H7 (cell line): ENCODE measurements around the gene CASP7. TPM values are rescaled to one million over a fixed set of nuclear protein-coding genes. Genes with fewer than 3 reads are reported as not detected.

Source experiments
- DNase-seq: peaks from one replicate; pipeline ENCODE4 v3.0.0; 2012
- H3K27me3 ChIP-seq: 2 replicates; pipeline ENCODE4 v1.6.0; 2011; ENCODE audit warnings: mild to moderate bottlenecking, low read length; ENCODE audit not compliant: control insufficient read depth, insufficient read depth
- H3K36me3 ChIP-seq: replicated peaks from 2 replicates; pipeline ENCODE4 v1.5.1; 2011; ENCODE audit warnings: low read length; ENCODE audit not compliant: control insufficient read depth, insufficient read depth
- H3K4me3 ChIP-seq: 2 replicates; pipeline ENCODE4 v1.5.1; 2011; ENCODE audit warnings: low read depth, mild to moderate bottlenecking, control low read depth, low read length, moderate library complexity; ENCODE audit not compliant: insufficient read depth
- total RNA-seq: library from RNA; depleted of rRNA; stranded (reverse); fragments of >200 nt; shearing (Covaris generic); gene quantifications from 2 replicates; pipeline ENCODE4 v1.2.3, GENCODE V29; 2014; rRNA removed

The CASP7 gene
- total RNA-seq, result 4.9 and 6.9 TPM in 2 replicates

DNA sequence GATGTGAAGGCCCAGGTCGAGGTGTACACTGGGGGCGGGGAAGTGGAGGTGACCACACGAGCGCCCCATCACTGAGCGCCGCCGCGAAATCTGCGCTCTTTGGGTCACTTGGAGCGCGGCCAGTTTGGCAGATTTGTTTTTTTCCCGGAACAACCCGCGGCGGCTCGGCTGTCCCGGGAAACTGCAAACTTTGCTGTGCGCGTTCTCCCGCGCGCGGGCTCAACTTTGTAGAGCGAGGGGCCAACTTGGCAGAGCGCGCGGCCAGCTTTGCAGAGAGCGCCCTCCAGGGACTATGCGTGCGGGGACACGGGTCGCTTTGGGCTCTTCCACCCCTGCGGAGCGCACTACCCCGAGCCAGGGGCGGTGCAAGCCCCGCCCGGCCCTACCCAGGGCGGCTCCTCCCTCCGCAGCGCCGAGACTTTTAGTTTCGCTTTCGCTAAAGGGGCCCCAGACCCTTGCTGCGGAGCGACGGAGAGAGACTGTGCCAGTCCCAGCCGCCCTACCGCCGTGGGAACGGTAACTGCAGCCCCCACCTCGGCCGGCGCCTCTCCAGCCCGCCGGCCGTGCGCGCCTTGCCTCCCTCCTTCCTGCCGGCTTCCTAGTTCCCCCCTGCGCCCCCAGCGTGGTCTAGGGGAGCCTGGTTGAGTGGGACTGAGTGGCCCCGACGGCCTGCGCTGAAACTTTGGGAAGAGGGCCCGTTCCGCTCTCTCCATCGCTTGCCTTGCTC lies at the start of gene CASP7:
CASP7 (plus strand) TSS at position 450 of the 727 bp plus-strand sequence. CDS start 17,582 bp downstream, outside the sequence.
- Histone ChIP-seq H3K4me3 (peak within 1 kb of the TSS; percentile 87), H3K36me3 (no peaks in the 10 kb centered on the region), H3K27me3 (peaks cover 9% of the 10 kb centered on the region; the same call in 1 of the 2 replicates)
- peak; percentile 92 for DNase-seq

DNA sequence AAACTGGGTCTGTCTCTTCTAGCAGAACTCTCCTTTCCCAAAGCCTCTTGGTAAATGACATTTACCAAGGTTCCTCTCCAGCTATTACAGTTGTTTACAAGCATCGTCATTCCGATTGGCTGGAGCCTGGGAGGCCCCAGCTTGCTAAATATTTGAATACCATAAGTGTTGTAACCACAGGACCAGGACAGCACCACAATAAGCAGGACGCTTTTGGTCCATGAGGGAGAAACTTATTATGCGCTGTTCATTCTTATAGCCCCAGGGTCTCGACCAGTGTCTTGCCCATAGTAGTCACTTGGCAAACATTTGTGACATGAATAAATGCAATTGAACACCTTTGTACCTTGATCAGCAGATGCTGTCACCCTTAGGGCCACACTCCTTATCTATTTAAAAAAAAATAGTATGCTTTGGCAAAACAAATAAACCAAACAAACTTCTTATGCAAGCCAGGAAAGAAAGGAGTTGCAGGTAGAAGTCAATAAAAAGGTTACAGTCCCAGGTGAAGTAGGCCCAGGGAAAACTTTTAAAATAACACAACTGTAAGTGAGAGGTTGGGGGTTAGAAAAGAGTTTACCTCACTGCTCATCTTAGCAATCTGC lies 48.7 kb upstream of the CASP7 start:
- Histone ChIP-seq H3K36me3 (no peaks in the 10 kb centered on the region), H3K27me3 (no peaks in the 10 kb centered on the region), H3K4me3 (no peak overlapping the region)
- no peak for DNase-seq

- no peaks in the 10 kb centered on the region for H3K27me3 ChIP-seq
- no peak overlapping the region for H3K4me3 ChIP-seq
- no peaks in the 10 kb centered on the region for H3K36me3 ChIP-seq
- no peak for DNase-seq
Observed at GRCh38 chr10:113631684-113632367, 47.9 kb upstream of the CASP7 start.

DNA sequence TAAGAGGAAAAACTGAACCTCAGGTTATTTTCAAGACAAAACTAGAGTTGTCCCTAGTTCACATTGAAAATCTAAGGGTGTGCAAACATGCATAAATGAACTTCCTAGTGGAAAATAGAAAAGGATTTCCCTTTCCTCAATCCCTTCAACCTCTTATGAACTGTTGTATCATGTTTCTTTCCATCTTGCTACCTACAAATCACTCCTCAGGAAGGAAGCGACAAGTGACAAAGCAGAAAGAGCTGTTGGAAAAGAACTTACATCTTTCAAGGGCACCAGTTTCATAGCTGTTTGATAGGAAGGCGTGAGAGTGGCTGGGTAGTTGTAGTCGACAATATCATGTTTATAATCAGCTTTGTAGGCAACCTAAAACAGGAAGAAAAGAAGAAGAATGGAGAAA lies 39.7 kb upstream of the CASP7 start:
- Histone ChIP-seq H3K4me3 (no peak overlapping the region), H3K36me3 (no peaks in the 10 kb centered on the region), H3K27me3 (no peaks in the 10 kb centered on the region)
- DNase-seq, result no peak

DNA sequence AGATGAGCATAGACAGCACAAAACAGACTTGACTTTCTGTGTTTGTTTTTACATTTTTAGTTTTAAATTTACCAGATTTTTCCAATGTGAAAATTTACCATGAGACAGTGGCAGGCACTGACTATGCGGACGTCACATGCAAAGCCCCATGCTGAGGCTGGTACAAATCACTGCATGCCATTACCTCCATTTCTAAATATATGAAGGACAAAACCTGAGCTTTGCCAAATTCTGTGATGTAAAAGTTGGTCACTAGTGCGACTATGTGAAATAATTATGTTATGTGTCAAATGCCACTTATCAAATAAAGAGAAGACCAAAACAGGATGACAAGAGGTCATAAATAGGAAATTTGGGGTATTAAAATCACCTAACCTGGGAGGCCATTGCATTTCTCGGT lies 38.0 kb upstream of the CASP7 start:
- DNase-seq, result no peak
- no peaks in the 10 kb centered on the region for H3K27me3 ChIP-seq
- no peaks in the 10 kb centered on the region for H3K36me3 ChIP-seq
- H3K4me3 ChIP-seq, result no peak overlapping the region

DNA sequence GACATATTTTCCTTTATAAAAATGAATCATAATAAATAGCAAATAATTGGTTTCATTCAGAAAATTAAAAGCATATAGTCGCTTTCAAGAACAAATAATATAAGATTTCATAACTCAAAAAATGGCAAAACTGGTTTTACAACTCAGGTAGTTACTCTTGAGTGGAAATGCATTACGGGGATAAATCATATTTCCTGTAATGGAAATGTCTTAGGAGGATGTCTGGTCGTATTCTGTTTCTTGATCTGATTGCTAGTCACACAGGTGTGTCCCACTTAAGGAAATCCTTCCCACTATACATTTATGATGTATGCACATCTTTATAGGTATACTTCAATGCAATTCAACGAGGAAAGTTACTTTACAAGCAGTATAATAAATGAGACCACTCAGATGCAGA lies 36.5 kb upstream of the CASP7 start:
- DNase-seq, result no peak
- Histone ChIP-seq H3K27me3 (no peaks in the 10 kb centered on the region), H3K36me3 (no peaks in the 10 kb centered on the region), H3K4me3 (no peak overlapping the region)

DNA sequence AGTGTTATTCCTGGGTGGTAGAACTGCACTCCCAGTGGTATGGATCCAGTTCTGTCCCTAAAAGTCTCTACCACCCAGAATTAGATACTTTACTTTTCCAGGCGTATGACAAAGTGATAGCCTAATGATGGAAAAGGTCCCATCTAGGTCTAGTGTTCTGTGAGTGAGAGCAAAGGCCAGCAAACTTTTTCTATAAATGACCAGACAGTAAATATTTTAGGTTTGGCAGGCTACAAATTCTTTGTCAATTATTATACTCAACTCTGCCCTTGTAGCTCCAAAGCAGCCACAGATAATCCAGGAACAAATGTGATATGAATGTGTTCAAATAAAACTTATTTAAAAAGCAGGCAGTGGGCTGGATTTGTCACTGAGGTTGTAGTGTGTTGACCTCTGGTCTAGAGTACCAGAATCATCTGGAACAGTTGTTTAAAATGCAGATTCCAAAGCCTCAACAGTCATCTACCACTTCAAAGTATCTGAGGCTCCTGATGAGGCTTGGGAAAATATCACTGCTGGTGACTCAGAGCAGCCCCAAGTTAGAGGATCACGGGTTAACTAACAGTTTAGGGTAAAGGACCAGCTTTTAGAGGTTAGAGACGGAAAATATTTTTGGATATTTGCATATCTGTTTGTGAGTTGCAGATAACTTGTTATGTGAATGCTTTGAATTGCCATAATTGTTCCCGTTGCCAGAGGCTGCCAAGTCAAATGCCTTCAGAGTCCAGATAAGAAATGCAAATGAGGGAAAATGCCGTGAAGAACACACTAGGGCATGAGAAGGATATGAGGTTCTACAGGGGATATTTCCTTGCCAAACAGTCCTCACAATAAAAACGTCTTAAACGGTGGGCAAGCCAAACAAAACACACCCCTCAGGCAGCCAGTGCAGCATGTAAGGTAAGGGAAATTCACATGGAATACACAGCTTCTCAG lies 35.3 kb upstream of the CASP7 start:
- Histone ChIP-seq H3K4me3 (no peak overlapping the region), H3K27me3 (no peaks in the 10 kb centered on the region), H3K36me3 (no peaks in the 10 kb centered on the region)
- DNase-seq, result no peak

DNA sequence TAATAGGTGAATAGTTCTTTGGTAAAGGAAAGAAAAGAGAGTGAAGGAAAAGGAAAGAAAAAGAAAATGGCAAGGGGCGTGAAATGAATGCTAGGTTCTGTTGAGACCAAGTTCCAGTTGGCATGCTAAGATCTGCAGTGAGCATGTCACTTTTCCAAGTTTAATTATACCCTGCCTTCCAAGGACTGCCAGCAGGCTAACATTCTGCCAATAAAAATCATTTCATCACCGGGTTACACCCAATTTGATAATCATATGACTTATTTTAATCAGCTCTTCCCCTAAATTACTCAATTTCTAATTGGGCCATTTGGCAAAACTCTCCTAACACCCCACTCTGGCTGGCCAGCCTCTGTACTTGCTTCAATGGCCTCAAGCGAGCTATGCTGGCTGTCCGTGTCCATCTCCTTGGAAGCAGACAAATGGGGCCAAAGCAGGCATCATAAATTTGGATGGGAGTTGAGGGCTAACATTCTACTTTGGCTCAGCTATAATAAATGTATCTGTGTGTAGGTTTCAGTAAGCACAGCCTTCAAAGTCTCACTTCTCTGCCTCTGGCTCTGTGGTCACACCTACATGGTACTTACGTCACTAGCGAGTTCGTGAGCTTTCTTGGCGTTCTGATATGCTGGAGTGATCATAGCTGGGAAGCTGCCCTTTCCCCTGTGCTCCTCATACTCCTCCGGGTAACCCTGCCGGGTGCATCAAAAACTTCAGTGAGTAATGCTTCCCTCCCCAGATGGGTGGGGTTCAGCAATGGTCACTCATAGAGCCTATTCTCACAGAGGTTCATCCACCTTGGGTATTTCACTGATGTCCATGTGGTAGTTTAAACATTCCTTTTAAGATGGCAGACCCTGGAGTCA lies 33.1 kb upstream of the CASP7 start:
- no peaks in the 10 kb centered on the region for H3K27me3 ChIP-seq

GRCh38 chr10:113647812-113648211 lies 31.9 kb upstream of the CASP7 start:
- Histone ChIP-seq H3K27me3 (no peaks in the 10 kb centered on the region), H3K4me3 (no peak overlapping the region), H3K36me3 (no peaks in the 10 kb centered on the region)
- no peak for DNase-seq

More for the DNA sequence above, 33.1 kb upstream of the CASP7 start:
- Histone ChIP-seq H3K36me3 (no peaks in the 10 kb centered on the region), H3K4me3 (no peak overlapping the region)
- no peak for DNase-seq

DNA sequence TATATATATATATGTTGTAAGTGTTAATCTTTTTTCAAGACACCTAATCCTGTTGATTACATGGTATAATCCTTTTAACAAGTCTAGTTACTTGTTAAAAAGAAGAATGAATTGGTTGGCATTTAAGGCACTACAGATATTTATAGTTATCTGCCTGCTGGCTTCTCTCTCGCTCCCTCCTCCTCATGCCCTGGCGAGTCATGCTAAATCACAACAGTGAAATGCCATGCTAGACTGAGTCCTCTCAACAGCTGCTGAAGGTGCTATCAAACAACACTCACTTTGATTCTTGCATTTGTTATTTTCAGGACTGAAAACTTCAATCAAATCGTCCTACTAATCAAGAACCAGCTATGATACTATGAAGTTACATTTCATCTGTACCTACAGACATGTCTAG lies 31.2 kb upstream of the CASP7 start:
- DNase-seq, result no peak
- H3K4me3 ChIP-seq, result no peak overlapping the region
- no peaks in the 10 kb centered on the region for H3K36me3 ChIP-seq
- H3K27me3 ChIP-seq, result no peaks in the 10 kb centered on the region

- Histone ChIP-seq H3K4me3 (no peak overlapping the region), H3K27me3 (no peaks in the 10 kb centered on the region), H3K36me3 (no peaks in the 10 kb centered on the region)
- DNase-seq, result no peak
Observed at GRCh38 chr10:113650172-113650571, 29.5 kb upstream of the CASP7 start.

GRCh38 chr10:113651021-113651420 lies 28.7 kb upstream of the CASP7 start:
- H3K27me3 ChIP-seq, result no peaks in the 10 kb centered on the region
- H3K4me3 ChIP-seq, result no peak overlapping the region
- H3K36me3 ChIP-seq, result no peaks in the 10 kb centered on the region
- no peak for DNase-seq

- Histone ChIP-seq H3K36me3 (no peaks in the 10 kb centered on the region), H3K4me3 (no peak overlapping the region), H3K27me3 (no peaks in the 10 kb centered on the region)
- DNase-seq, result no peak
Observed at GRCh38 chr10:113651898-113652297, 27.8 kb upstream of the CASP7 start.
